SK-N-SH treated with all-trans-retinoic acid at 6 μM for 48 hours (cell line): ENCODE measurements around the gene ATP6V0C.

ENCODE experiments used
- ATAC-seq: fragments of 200-7000 bp; cut with Tn5 transposase; 3 replicates; pipeline ENCODE4 v1.9.1; 2020; ENCODE audit warnings: mild to moderate bottlenecking, moderate library complexity
- BACH2 ChIP-seq: fragments of 250-450 bp; sonication (Bioruptor Pico); IDR thresholded peaks from 2 replicates; pipeline ENCODE4 v1.9.0; 2021; ENCODE audit warnings: mild to moderate bottlenecking, borderline replicate concordance
- CREB5 ChIP-seq: fragments of 250-450 bp; sonication (Bioruptor Pico); IDR thresholded peaks from 2 replicates; pipeline ENCODE4 v1.5.1; 2020; ENCODE audit warnings: low read depth, mild to moderate bottlenecking, moderate library complexity
- CSDC2 ChIP-seq: fragments of 250-450 bp; sonication (Bioruptor Pico); IDR thresholded peaks from 2 replicates; pipeline ENCODE4 v1.5.0; 2020; ENCODE audit warnings: mild to moderate bottlenecking, moderate library complexity
- CSRNP3 ChIP-seq: fragments of 250-450 bp; sonication (Bioruptor Pico); IDR thresholded peaks from 2 replicates; pipeline ENCODE4 v1.5.1; 2021; ENCODE audit warnings: mild to moderate bottlenecking, moderate library complexity
- ESRRG ChIP-seq: fragments of 250-450 bp; sonication (Bioruptor Pico); IDR thresholded peaks from 2 replicates; pipeline ENCODE4 v1.6.1; 2021; ENCODE audit warnings: mild to moderate bottlenecking
- GLIS3 ChIP-seq: fragments of 250-450 bp; sonication (Bioruptor Pico); IDR thresholded peaks from 2 replicates; pipeline ENCODE4 v1.5.0; 2020; ENCODE audit warnings: mild to moderate bottlenecking, moderate library complexity
- ISL1 ChIP-seq: fragments of 250-450 bp; sonication (Bioruptor Pico); IDR thresholded peaks from 2 replicates; pipeline ENCODE4 v2.1.2; 2022; ENCODE audit warnings: mild to moderate bottlenecking, moderate library complexity
- PATZ1 ChIP-seq: fragments of 250-450 bp; sonication (Bioruptor Pico); IDR thresholded peaks from 2 replicates; pipeline ENCODE4 v1.8.0; 2020; ENCODE audit warnings: mild to moderate bottlenecking, moderate library complexity, borderline replicate concordance
- POU6F1 ChIP-seq: fragments of 250-450 bp; sonication (Bioruptor Pico); IDR thresholded peaks from 2 replicates; pipeline ENCODE4 v1.8.0; 2021; ENCODE audit warnings: low read depth, mild to moderate bottlenecking, moderate library complexity, borderline replicate concordance
- PPARA ChIP-seq: fragments of 250-450 bp; sonication (Bioruptor Pico); IDR thresholded peaks from 2 replicates; pipeline ENCODE4 v1.5.0; 2020; ENCODE audit warnings: mild to moderate bottlenecking, borderline replicate concordance
- RARB ChIP-seq: fragments of 250-450 bp; sonication (Bioruptor Pico); IDR thresholded peaks from 2 replicates; pipeline ENCODE4 v1.8.0; 2021; ENCODE audit warnings: mild to moderate bottlenecking, moderate library complexity
- SNAI2 ChIP-seq: fragments of 250-450 bp; sonication (Bioruptor Pico); IDR thresholded peaks from 2 replicates; pipeline ENCODE4 v1.5.0; 2020; ENCODE audit warnings: mild to moderate bottlenecking, moderate library complexity
- TCF4 ChIP-seq: fragments of 250-450 bp; sonication (Bioruptor Pico); IDR thresholded peaks from 2 replicates; pipeline ENCODE4 v1.8.0; 2021; ENCODE audit warnings: mild to moderate bottlenecking, moderate library complexity, borderline replicate concordance
- TOX ChIP-seq: fragments of 250-450 bp; sonication (Bioruptor Pico); IDR thresholded peaks from 2 replicates; pipeline ENCODE4 v1.8.0; 2021; ENCODE audit warnings: mild to moderate bottlenecking, moderate library complexity, borderline replicate concordance
- ZC3H10 ChIP-seq: fragments of 250-450 bp; sonication (Bioruptor Pico); IDR thresholded peaks from 2 replicates; pipeline ENCODE4 v1.5.1; 2021; ENCODE audit warnings: mild to moderate bottlenecking, moderate library complexity
- ZFP3 ChIP-seq: fragments of 250-450 bp; sonication (Bioruptor Pico); IDR thresholded peaks from 2 replicates; pipeline ENCODE4 v1.5.0; 2020; ENCODE audit warnings: mild to moderate bottlenecking, moderate library complexity
- ZFP30 ChIP-seq: fragments of 450-650 bp; formaldehyde crosslinking; IDR thresholded peaks from 2 replicates; pipeline ENCODE4 v1.5.0; 2022; ENCODE audit warnings: mild to moderate bottlenecking, moderate library complexity
- ZNF70 ChIP-seq: fragments of 450-650 bp; formaldehyde crosslinking; IDR thresholded peaks from 2 replicates; pipeline ENCODE4 v1.5.0; 2020; ENCODE audit warnings: mild to moderate bottlenecking, moderate library complexity
- ZNF8 ChIP-seq: fragments of 450-650 bp; formaldehyde crosslinking; IDR thresholded peaks from 2 replicates; pipeline ENCODE4 v1.5.0; 2020; ENCODE audit warnings: mild to moderate bottlenecking, moderate library complexity

Gene ATP6V0C

GRCh38 chr16:2487903-2488531, 25.7 kb upstream of the ATP6V0C start:
- ATAC-seq, result no peak
- TF ChIP-seq ZFP3 (CRISPR knock-in tag) (no peak), CSDC2 (no peak), ZNF8 (CRISPR knock-in tag) (no peak)
- TF ChIP-seq, all 23 proteins: peak for 0

GRCh38 chr16:2489581-2489980, 24.2 kb upstream of the ATP6V0C start:
- no peak for ATAC-seq
- TF ChIP-seq ZFP30 (no peak), CSRNP3 (CRISPR knock-in tag) (no peak), GLIS3 (CRISPR knock-in tag) (no peak), TCF4 (CRISPR knock-in tag) (no peak), PPARA (no peak), BACH2 (CRISPR knock-in tag) (no peak), CSDC2 (no peak), ISL1 (CRISPR knock-in tag) (no peak), POU6F1 (no peak), ZC3H10 (CRISPR knock-in tag) (no peak), CREB5 (CRISPR knock-in tag) (no peak), ZNF70 (no peak), ESRRG (CRISPR knock-in tag) (no peak)

GRCh38 chr16:2490190-2491105, 23.3 kb upstream of the ATP6V0C start:
- no peak for ATAC-seq
- TF ChIP-seq PATZ1 (CRISPR knock-in tag) (no peak), TOX (CRISPR knock-in tag) (no peak), BACH2 (CRISPR knock-in tag) (no peak), ZNF8 (CRISPR knock-in tag) (no peak), POU6F1 (no peak), CSRNP3 (CRISPR knock-in tag) (no peak), SNAI2 (CRISPR knock-in tag) (no peak), RARB (CRISPR knock-in tag) (no peak), CREB5 (CRISPR knock-in tag) (no peak), TCF4 (CRISPR knock-in tag) (no peak), ZC3H10 (CRISPR knock-in tag) (no peak), ZFP3 (CRISPR knock-in tag) (no peak), ESRRG (CRISPR knock-in tag) (no peak)
- TF ChIP-seq, all 23 proteins: peak for 0
